ENCODE data around the gene MAP3K7CL. TPM values are rescaled to one million over a fixed set of nuclear protein-coding genes. Genes with fewer than 3 reads are reported as not detected.

MAP3K7CL gene
- total RNA-seq, 1 donor from 2014 or later, result 3.0 TPM

DNA sequence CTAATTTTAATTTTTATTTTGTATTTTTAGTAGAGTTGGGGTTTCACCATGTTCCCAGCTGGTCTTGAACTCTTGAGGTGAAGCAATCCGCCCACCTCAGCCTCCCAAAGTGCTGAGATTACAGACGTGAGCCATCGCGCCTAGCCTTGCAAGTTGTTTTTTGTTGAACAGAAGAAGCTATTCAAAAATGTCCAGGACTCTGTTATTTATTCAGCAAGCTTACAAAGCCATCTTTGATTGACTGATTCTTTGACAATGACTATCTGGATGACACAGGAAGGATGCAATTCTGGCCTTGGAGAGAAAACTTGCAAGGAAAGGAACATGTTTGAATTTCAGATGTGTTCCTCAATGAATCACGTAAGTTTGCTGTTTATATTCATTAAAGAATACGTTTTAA, 63.5 kb downstream of the MAP3K7CL start:
- no peak for DNase-seq (ENCODE audit: low read depth)
- Histone ChIP-seq H3K4me3 (ENCODE audit: low read depth, low read length) (no peak overlapping the region), H3K27me3 (ENCODE audit: control insufficient read depth, insufficient read depth, low read length) (no peaks in the 10 kb centered on the region), H3K36me3 (ENCODE audit: control insufficient read depth, insufficient read depth, low read length) (no peaks in the 10 kb centered on the region)
- TF ChIP-seq, protein P1, sequence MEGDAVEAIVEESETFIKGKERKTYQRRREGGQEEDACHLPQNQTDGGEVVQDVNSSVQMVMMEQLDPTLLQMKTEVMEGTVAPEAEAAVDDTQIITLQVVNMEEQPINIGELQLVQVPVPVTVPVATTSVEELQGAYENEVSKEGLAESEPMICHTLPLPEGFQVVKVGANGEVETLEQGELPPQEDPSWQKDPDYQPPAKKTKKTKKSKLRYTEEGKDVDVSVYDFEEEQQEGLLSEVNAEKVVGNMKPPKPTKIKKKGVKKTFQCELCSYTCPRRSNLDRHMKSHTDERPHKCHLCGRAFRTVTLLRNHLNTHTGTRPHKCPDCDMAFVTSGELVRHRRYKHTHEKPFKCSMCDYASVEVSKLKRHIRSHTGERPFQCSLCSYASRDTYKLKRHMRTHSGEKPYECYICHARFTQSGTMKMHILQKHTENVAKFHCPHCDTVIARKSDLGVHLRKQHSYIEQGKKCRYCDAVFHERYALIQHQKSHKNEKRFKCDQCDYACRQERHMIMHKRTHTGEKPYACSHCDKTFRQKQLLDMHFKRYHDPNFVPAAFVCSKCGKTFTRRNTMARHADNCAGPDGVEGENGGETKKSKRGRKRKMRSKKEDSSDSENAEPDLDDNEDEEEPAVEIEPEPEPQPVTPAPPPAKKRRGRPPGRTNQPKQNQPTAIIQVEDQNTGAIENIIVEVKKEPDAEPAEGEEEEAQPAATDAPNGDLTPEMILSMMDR (IDR thresholded peaks at IDR 0.05; ENCODE audit: insufficient read depth, low read length, poor library complexity, severe bottlenecking), result no peak

DNA sequence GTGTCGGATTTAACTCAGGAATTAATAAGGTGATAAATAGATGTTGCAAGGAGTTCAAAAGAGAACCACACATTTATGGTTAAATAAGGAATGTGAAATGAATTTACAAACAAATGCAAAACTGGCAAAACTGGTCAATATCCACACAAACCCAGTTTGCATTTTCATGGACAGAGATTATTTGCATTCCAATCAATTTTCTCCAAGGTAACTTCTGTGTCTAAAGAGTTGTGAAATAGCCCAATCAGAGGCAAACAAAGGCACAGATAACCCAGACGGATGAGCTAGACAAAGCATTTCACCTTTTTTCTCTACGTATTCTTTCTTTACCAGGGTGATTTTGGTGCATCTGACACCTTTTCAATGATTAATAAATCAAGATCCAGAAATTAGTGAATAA, 63.9 kb downstream of the MAP3K7CL start:
- DNase-seq (ENCODE audit: low read depth), result no peak
- TF ChIP-seq, protein P1 (IDR thresholded peaks at IDR 0.05; ENCODE audit: insufficient read depth, low read length, poor library complexity, severe bottlenecking), result no peak
- no peak overlapping the region for H3K4me3 ChIP-seq (ENCODE audit: low read depth, low read length)

DNA sequence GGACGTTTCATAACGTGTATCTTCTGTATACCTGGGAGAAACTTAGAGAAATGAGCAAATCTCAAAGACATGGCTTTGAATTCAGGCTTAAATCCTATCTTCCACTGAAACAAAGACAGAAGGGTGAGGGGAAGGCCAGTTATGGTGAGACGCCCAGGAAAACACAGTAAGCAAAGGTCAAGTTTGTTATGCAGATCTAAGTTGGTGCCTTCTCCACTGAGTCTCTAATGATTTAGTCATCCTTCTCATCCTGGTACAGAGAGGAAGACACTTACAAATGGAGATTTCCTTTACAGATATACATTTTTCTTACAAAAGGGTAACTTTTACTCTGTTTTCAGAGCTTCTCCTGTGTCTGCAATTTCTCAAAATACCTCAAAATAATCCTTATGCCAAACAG, 64.4 kb downstream of the MAP3K7CL start:
- DNase-seq (ENCODE audit: low read depth), result no peak
- TF ChIP-seq, protein P1 (IDR thresholded peaks at IDR 0.05; ENCODE audit: insufficient read depth, low read length, poor library complexity, severe bottlenecking), result no peak
- Histone ChIP-seq H3K27me3 (ENCODE audit: control insufficient read depth, insufficient read depth, low read length) (no peaks in the 10 kb centered on the region), H3K4me3 (ENCODE audit: low read depth, low read length) (no peak overlapping the region), H3K36me3 (ENCODE audit: control insufficient read depth, insufficient read depth, low read length) (no peaks in the 10 kb centered on the region)

More for the DNA sequence above, 63.9 kb downstream of the MAP3K7CL start:
- Histone ChIP-seq H3K36me3 (ENCODE audit: control insufficient read depth, insufficient read depth, low read length) (no peaks in the 10 kb centered on the region), H3K27me3 (ENCODE audit: control insufficient read depth, insufficient read depth, low read length) (no peaks in the 10 kb centered on the region)

DNA sequence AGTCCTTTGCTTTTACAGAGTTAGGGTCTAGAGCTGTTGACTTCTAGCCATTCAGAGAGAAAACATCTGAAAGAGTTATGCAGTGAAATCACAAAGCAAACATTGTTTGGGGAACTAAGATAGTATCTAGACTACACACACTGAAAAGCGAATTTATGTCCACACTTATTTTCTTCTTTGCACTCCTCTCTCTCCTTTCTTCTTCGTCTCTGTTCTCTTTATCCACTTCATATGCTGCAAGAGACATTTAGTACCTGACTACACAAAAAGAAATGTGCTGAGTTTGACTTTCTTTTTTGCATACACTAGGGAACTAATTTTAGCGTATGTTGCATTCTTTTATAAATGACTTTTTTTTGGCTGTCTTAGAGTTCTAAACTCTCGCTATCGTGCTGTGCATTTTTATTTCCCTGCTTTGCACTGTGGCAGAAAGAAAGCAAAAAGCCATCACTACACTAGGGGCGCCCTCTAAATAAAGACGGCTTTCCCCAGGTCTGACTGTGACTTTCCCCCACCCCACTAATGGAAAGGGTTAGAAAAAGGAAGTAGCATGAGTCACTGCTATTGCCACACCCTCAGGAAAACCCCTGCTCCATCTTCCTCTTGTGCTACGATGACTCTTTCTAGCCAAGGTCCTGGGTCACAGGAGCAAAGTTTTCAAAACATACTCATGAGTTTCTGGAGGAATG, 65.7 kb downstream of the MAP3K7CL start:
- peak; percentile 73 for DNase-seq (ENCODE audit: low read depth)
- no peaks in the 10 kb centered on the region for H3K36me3 ChIP-seq (ENCODE audit: control insufficient read depth, insufficient read depth, low read length)
- TF ChIP-seq, protein P1 (IDR thresholded peaks at IDR 0.05; ENCODE audit: insufficient read depth, low read length, poor library complexity, severe bottlenecking), result peak; percentile 39
- H3K27me3 ChIP-seq (ENCODE audit: control insufficient read depth, insufficient read depth, low read length), result no peaks in the 10 kb centered on the region
- no peak overlapping the region for H3K4me3 ChIP-seq (ENCODE audit: low read depth, low read length)

DNA sequence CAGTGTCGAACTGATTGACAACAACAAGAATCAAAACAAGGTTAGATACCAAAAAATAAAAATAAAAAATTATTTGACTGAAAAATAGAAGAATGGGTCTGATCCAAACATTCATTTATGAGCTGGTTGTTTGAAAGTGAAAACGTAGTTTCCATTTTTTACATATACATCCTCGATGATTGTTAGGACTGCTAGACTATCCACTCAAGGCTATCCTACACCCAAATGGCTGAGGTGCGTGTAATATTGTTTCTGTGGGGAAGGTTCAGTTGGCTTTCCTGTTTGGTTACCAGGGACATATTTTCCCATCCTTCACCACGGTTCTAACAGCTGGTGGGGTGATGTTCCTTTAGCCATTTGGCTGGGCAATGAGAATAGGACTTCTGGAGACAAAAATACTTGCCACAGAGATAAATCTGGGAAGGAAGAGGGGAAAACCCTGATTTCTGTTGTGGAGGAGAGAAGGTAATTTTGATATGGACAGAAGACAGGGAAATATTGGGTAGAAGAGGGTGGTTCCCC, 66.3 kb downstream of the MAP3K7CL start:
- H3K36me3 ChIP-seq (ENCODE audit: control insufficient read depth, insufficient read depth, low read length), result no peaks in the 10 kb centered on the region
- H3K27me3 ChIP-seq (ENCODE audit: control insufficient read depth, insufficient read depth, low read length), result no peaks in the 10 kb centered on the region
- H3K4me3 ChIP-seq (ENCODE audit: low read depth, low read length), result no peak overlapping the region
- TF ChIP-seq, protein P1 (IDR thresholded peaks at IDR 0.05; ENCODE audit: insufficient read depth, low read length, poor library complexity, severe bottlenecking), result no peak
- DNase-seq (ENCODE audit: low read depth), result no peak

DNA sequence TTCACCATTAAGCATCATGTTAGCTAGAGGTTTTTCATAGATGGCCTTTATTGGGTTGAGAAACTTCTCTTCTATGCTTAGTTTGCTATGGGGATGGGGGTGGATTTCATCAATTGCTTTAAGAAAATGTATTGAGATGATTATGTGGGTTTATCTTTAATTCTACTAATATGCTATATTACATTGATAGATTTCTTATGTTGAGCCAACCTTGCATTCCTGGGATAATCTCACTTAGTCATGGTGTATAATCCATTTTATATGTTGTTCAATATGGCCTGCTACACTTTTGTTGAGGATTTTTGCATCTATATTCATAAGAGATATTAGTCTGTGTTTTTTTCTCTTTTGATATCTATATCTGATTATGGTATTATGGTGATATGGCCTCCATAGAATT, 70.7 kb downstream of the MAP3K7CL start:
- H3K4me3 ChIP-seq (ENCODE audit: low read depth, low read length), result no peak overlapping the region
- TF ChIP-seq, protein P1 (IDR thresholded peaks at IDR 0.05; ENCODE audit: insufficient read depth, low read length, poor library complexity, severe bottlenecking), result no peak
- no peaks in the 10 kb centered on the region for H3K27me3 ChIP-seq (ENCODE audit: control insufficient read depth, insufficient read depth, low read length)
- no peak for DNase-seq (ENCODE audit: low read depth)
- H3K36me3 ChIP-seq (ENCODE audit: control insufficient read depth, insufficient read depth, low read length), result no peaks in the 10 kb centered on the region

Measured in kidney epithelial cell (primary cell).